Pancreas (tissue), 10 donors: Measurements from ENCODE around the gene PEAK3. TPM values are rescaled to one million over a fixed set of nuclear protein-coding genes. Genes with fewer than 3 reads are reported as not detected.
A peak's percentile ranks its signal among the peaks of the same experiment; 100 is the strongest.

Experiments
- ATAC-seq, 4 donors: fragments of 200-7000 bp; cut with Tn5 transposase; one replicate each; pipeline versions ENCODE4 v1.8.0 to v1.9.1; 2020; ENCODE audit warnings: mild to moderate bottlenecking in 4 of 4, moderate library complexity in 4 of 4
- DNase-seq, 6 donors: peaks; one replicate each; pipeline ENCODE4 v3.0.0-alpha.2; 2020
- FAIRE-seq: peaks from 2 replicates; lab custom pipeline; 2012; peaks lifted over from hg19 to GRCh38; lab: Jason Lieb, UNC
- H3K27ac ChIP-seq, 4 donors: fragments of 200-600 bp; sonication (generic); 1 replicate in 3 of 4; 2 replicates in 1 of 4; pipeline versions ENCODE4 v1.5.0 to v1.8.0; 2020
- H3K27me3 ChIP-seq, 4 donors: fragments of 200-600 bp; one replicate each; pipeline ENCODE4 v1.8.0; 2021
- H3K36me3 ChIP-seq, 3 donors: fragments of 200-600 bp; sonication (generic) in 1 of 3; one replicate each; pipeline versions ENCODE4 v1.5.0 to v1.8.0; 2020 to 2021
- H3K4me1 ChIP-seq, 3 donors: fragments of 200-600 bp; one replicate each; pipeline ENCODE4 v1.8.0; 2021
- H3K4me3 ChIP-seq, 4 donors: fragments of 200-600 bp; sonication (generic) in 2 of 4; one replicate each; pipeline versions ENCODE4 v1.5.0 to v1.8.0; 2020 to 2021
- H3K9me3 ChIP-seq, 4 donors: fragments of 200-600 bp; one replicate each; pipeline ENCODE4 v1.8.0; 2021
- CTCF ChIP-seq, 4 donors: fragments of 200-600 bp; sonication (generic) in 3 of 4; IDR thresholded peaks; one replicate each; pipeline versions ENCODE4 v1.5.0 to v1.8.0; 2021; ENCODE audit warnings: antibody characterized with exemption in 4 of 4
- WGBS, 2 donors: extraction: QIAGEN DNeasy Blood & Tissue Kit; methylation state at CpG; one replicate each; pipeline ENCODE4 v1.1.7; 2013; 5-methylcytosine and 5-hydroxymethylcytosine counted together
- intact Hi-C, 3 donors: fragments of 100-400 bp; cut with DNase I; formaldehyde crosslinking; loops; one replicate each; pipeline versions ENCODE4 v1.11.1 to v1.14.2; 2022
- polyA plus RNA-seq, 2 donors: library from polyadenylated mRNA; stranded (reverse); fragments of 200-250 nt; gene quantifications; one replicate each; pipeline ENCODE4 v1.2.3, GENCODE V29; 2013
- total RNA-seq, 6 donors: library from RNA; stranded (reverse); fragmentation: NEBNext Ultra II Directional in 4 of 6; extraction: Animal tissue kit (Norgen Biotek cat#: 25700) in 4 of 6; gene quantifications; one replicate each; pipeline versions ENCODE4 v1.2.1 to v1.2.4, GENCODE V29; 2021 to 2023
- donor health status: healthy with polysubstance abuse.
- donor health status: DM: no; HTN: no; CAD: no; lungs with moderate emphysema.
- donor health status: DM: no; HTN: no; CAD: no.
- donor health status: control.
- donor health status: control.
- donor health status: Bipolar disorder and iron deficiency.
- donor health status: DM: yes; HTN: yes; CAD: no.
- donor health status: DM: no; HTN: no; CAD: no.
- donor health status: DM: no; HTN: no; CAD: no.
- donor health status: DM: yes; HTN: yes; CAD: no.

The PEAK3 gene
- total and polyA plus RNA-seq, 8 donors = 0.04 to 0.81 (median 0.16) TPM; not detected in 2

DNA sequence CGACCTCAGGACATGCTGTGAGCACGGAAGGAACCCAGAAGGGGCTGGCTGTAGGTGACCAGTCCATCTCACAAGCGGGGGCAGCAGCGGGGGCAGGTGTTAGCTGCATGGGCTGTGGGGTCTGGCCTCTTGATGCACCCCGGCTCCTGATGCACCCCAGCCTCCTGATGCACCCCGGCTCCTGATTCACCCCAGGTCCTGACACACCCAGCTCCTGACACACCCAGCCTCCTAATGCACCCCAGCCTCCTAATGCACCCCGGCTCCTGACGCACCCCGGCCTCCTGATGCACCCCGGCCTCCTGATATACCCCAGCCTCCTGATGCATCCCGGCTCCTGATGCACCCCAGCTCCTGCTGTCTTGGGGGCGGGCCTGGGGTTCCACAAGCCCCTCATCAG lies 39.0 kb upstream of the PEAK3 start:
- intact Hi-C loops = no loop called here
- H3K36me3 ChIP-seq = peaks cover 0 to 8% (median 0%) of the 10 kb centered on the region in 3 donors
- no peaks in the 10 kb centered on the region for H3K9me3 ChIP-seq
- no peak overlapping the region for H3K4me3 ChIP-seq
- no peak for TF ChIP-seq CTCF (IDR thresholded peaks at IDR 0.05)
- ATAC-seq = no peak
- 89 to 95% methylated on average over 12 of the region's 12 CpGs for WGBS, 2 donors
- DNase-seq = no peak
- H3K27ac ChIP-seq = no peak overlapping the region
- H3K4me1 ChIP-seq = no peaks in the 10 kb centered on the region
- H3K27me3 ChIP-seq = no peaks in the 10 kb centered on the region
- FAIRE-seq = no peak

- peaks cover 0 to 8% (median 0%) of the 10 kb centered on the region in 3 donors for H3K36me3 ChIP-seq
- H3K4me1 ChIP-seq = no peaks in the 10 kb centered on the region
- intact Hi-C loops = no loop called here
- no peaks in the 10 kb centered on the region for H3K27me3 ChIP-seq
- no peaks in the 10 kb centered on the region for H3K9me3 ChIP-seq
- no peak for DNase-seq
- no peak for TF ChIP-seq CTCF (IDR thresholded peaks at IDR 0.05)
- no peak for ATAC-seq
- no peak overlapping the region for H3K27ac ChIP-seq
- 80 to 81% methylated on average over 12 of the region's 12 CpGs for WGBS, 2 donors
- FAIRE-seq = no peak
- no peak overlapping the region for H3K4me3 ChIP-seq
Measured at GRCh38 chr19:2320049-2320448, 38.1 kb upstream of the PEAK3 start.

DNA sequence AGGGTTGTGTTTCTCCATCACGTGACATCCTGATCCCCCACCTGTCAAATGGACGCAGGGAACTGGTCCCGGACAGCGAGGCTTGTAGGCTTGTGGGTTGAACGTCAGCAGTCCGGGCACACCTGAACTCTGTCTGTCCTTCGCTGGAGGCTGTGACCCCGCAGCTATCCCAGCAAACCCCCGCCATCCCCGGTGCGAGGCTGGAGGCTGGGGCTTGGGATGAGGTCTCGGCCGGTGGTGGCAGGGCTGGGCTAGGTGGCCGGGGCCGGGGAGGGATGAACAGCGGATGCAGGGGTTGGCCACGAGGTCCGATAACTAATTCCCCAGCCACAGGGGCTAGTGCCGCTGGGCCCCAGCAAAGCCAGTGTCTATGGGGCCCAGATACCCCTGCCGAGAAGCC lies 37.6 kb upstream of the PEAK3 start:
- no peak for ATAC-seq
- Histone ChIP-seq H3K27me3 (no peaks in the 10 kb centered on the region), H3K4me1 (no peaks in the 10 kb centered on the region), H3K36me3 (peaks cover 0 to 8% (median 0%) of the 10 kb centered on the region in 3 donors), H3K4me3 (no peak overlapping the region), H3K9me3 (no peaks in the 10 kb centered on the region), H3K27ac (no peak overlapping the region)
- no peak for FAIRE-seq
- WGBS, 2 donors = 92 to 93% methylated on average over 20 of the region's 20 CpGs
- no peak for TF ChIP-seq CTCF (IDR thresholded peaks at IDR 0.05)
- DNase-seq = peak in 1 of 6 donors; percentile 60
- intact Hi-C loops = no loop called here

GRCh38 chr19:2318923-2319322 lies 36.9 kb upstream of the PEAK3 start:
- no peak for FAIRE-seq
- ATAC-seq = no peak
- intact Hi-C loops = no loop called here
- Histone ChIP-seq H3K4me1 (no peaks in the 10 kb centered on the region), H3K4me3 (no peak overlapping the region), H3K36me3 (peaks cover 0 to 8% (median 0%) of the 10 kb centered on the region in 3 donors), H3K9me3 (no peaks in the 10 kb centered on the region), H3K27ac (no peak overlapping the region), H3K27me3 (no peaks in the 10 kb centered on the region)
- TF ChIP-seq CTCF (IDR thresholded peaks at IDR 0.05) = no peak
- no peak for DNase-seq
- 76 to 94% methylated on average over 6 of the region's 6 CpGs for WGBS, 2 donors

DNA sequence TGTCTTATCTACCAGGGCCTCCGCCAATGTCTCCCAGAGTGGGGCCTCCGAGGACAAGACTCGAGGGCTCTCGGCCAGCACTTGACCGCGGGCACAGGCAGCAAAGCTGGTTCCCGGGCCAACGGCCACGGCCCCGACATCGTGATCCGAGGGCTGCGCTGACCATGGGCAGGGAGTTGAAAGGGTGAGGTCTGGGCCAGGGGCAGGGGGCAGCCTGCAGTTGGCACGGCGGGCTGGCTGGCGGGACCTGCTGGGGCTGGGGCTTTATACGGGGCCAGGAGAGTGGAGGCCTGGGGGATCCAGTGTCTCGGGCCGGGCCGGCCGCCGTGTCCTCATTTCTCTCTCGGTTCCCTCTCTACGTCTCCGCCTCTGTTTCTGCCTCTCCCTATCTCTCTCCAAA lies 35.8 kb upstream of the PEAK3 start:
- no peaks in the 10 kb centered on the region for H3K4me1 ChIP-seq
- whole genome bisulfite sequencing, 2 donors = 83 to 85% methylated on average over 24 to 25 of the region's 25 CpGs
- no peak overlapping the region for H3K4me3 ChIP-seq
- no peak overlapping the region for H3K27ac ChIP-seq
- no peaks in the 10 kb centered on the region for H3K9me3 ChIP-seq
- DNase-seq = peak in 1 of 6 donors; percentile 48
- no peaks in the 10 kb centered on the region for H3K27me3 ChIP-seq
- no peak for FAIRE-seq
- intact Hi-C loops = no loop called here
- peaks cover 0 to 3% (median 0%) of the 10 kb centered on the region in 3 donors for H3K36me3 ChIP-seq
- no peak for ATAC-seq
- no peak for TF ChIP-seq CTCF (IDR thresholded peaks at IDR 0.05)
